ENCODE measurements around the gene NQO1. TPM values are rescaled to one million over a fixed set of nuclear protein-coding genes. Genes with fewer than 3 reads are reported as not detected.

Gene NQO1
- total and polyA plus RNA-seq, 9 of the 15 experiments (the other 6 are each of a cell fraction or from before 2014, with no cell fraction given), result 96.7 to 198 (median 122) TPM

- TF ChIP-seq FIP1L1 (IDR thresholded peaks at IDR 0.05; ENCODE audit: low read depth, low read length, poor library complexity, severe bottlenecking) (no peak), ESRRB (CRISPR knock-in tag; IDR thresholded peaks at IDR 0.05; ENCODE audit: borderline replicate concordance) (no peak), SP2 (IDR thresholded peaks at IDR 0.05; ENCODE audit: extremely low read depth, low read depth, low read length, poor library complexity, severe bottlenecking) (peak; percentile 20), ZNF232 (CRISPR knock-in tag; IDR thresholded peaks at IDR 0.05) (no peak), E2F1 (CRISPR knock-in tag; IDR thresholded peaks at IDR 0.05) (no peak), NFE2L1 (tag; IDR thresholded peaks at IDR 0.05; ENCODE audit: borderline replicate concordance, low read depth) (no peak), KLF1 (tag; IDR thresholded peaks at IDR 0.05) (no peak), PCBP2 (IDR thresholded peaks at IDR 0.05; ENCODE audit: low read depth, low read length, poor library complexity, severe bottlenecking) (no peak), TCFL5 (CRISPR knock-in tag; conservative IDR thresholded peaks at IDR 0.05) (no peak), BRD4 (IDR thresholded peaks at IDR 0.05) (peak; percentile 82; the same call in 1 of the 2 replicates), MCM2 (IDR thresholded peaks at IDR 0.05; ENCODE audit: low read depth) (no peak), NBN (IDR thresholded peaks at IDR 0.05; ENCODE audit: low read depth) (no peak), HLTF (IDR thresholded peaks at IDR 0.05) (no peak), BCOR (IDR thresholded peaks at IDR 0.05) (peak; percentile 19; the same call in 1 of the 2 replicates), PHB (CRISPR knock-in tag; IDR thresholded peaks at IDR 0.05) (no peak), HDAC8 (tag; IDR thresholded peaks at IDR 0.05) (no peak), ETS1 (conservative IDR thresholded peaks at IDR 0.05; ENCODE audit: control insufficient read depth, low read depth, low read length) (peak; percentile 92), FOXJ3 (CRISPR knock-in tag; IDR thresholded peaks at IDR 0.05) (no peak), NFE2 (IDR thresholded peaks at IDR 0.05; ENCODE audit: low read depth) (no peak), PML (IDR thresholded peaks at IDR 0.05; ENCODE audit: low read length) (0 out of 2 replicates have a peak, but pooled peaks have one; percentile 52), CHD4 (IDR thresholded peaks at IDR 0.05; ENCODE audit: insufficient read depth, insufficient replicate concordance, low read depth, low read length, poor library complexity, severe bottlenecking) (no peak), RBM25 (IDR thresholded peaks at IDR 0.05; ENCODE audit: low read depth, low read length, severe bottlenecking) (no peak), KDM4B (IDR thresholded peaks at IDR 0.05; ENCODE audit: borderline replicate concordance in 2 of 2, low read depth in 1 of 2) (peak in 1 of 2 experiments; percentile 52; a peak in 1 of 4 replicates)
These were observed 35.8 kb upstream of the NQO1 start, which contains the start of gene WWP2 (continued) for GRCh38 chr16:69761983-69762813.

Data from K562 (cell line).